ENCODE data around the gene POLE. TPM values are rescaled to one million over a fixed set of nuclear protein-coding genes. Genes with fewer than 3 reads are reported as not detected.

Gene POLE
- total RNA-seq, 1 donor = 37.4 TPM

DNA sequence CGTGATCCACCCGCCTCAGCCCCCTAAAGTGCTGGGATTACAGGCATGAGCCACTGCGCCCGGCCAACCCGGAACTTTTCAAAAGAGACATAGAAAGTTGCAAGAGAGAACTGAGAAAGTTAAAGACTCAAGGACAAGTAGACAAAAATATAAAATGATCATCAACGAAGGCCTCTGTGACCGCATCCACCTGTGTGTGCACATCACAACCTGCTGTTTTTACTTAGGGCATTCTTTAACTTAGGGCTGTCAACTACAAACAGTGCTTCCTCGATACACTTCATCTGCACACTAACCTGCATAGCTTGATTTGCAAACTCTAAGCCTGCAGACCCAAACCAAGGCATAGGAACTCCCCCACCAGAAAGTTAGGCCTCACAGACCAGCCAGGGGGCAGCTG, 53.7 kb downstream of the POLE start:
- TF ChIP-seq, protein P1, sequence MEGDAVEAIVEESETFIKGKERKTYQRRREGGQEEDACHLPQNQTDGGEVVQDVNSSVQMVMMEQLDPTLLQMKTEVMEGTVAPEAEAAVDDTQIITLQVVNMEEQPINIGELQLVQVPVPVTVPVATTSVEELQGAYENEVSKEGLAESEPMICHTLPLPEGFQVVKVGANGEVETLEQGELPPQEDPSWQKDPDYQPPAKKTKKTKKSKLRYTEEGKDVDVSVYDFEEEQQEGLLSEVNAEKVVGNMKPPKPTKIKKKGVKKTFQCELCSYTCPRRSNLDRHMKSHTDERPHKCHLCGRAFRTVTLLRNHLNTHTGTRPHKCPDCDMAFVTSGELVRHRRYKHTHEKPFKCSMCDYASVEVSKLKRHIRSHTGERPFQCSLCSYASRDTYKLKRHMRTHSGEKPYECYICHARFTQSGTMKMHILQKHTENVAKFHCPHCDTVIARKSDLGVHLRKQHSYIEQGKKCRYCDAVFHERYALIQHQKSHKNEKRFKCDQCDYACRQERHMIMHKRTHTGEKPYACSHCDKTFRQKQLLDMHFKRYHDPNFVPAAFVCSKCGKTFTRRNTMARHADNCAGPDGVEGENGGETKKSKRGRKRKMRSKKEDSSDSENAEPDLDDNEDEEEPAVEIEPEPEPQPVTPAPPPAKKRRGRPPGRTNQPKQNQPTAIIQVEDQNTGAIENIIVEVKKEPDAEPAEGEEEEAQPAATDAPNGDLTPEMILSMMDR (IDR thresholded peaks at IDR 0.05; ENCODE audit: insufficient read depth, low read length) = no peak
- DNase-seq (ENCODE audit: low read depth) = no peak
- H3K4me3 ChIP-seq (ENCODE audit: low read depth, low read length) = no peak overlapping the region

DNA sequence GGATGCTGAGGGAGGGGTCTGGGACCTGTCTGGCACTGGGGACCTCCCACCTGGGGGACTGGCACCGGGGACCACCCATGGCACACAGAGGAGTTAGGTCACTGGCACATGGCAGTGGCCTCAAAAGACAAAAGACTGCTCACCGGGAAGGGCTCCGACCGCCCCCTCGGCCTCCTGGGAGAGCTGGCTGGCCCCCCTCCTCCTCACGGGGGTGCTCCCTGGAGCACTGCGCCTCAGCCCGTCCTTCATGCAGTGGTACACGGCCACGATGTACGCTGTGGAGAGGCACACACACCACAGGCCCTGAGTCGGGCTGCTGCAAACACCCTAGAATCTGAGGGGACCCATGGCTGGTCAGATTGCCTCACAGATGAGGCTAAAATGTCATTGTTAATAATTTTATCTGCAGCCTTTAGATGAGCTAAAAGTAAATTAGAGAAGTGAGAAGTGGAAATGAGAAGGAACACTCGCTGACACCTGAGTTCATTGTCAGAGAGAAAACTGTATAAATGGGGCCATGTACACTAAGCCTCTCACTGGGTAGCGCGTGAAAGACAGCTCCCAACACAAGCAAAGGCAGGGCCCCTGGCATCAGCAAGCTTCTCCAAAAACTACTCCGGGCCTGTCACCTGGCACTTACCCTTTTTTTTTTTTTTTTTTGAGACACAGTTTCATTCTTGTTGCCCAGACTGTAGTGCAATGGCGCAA, 54.5 kb downstream of the POLE start:
- no peak for DNase-seq (ENCODE audit: low read depth)
- H3K4me3 ChIP-seq (ENCODE audit: low read depth, low read length) = no peak overlapping the region
- TF ChIP-seq, protein P1 (IDR thresholded peaks at IDR 0.05; ENCODE audit: insufficient read depth, low read length) = no peak

DNA sequence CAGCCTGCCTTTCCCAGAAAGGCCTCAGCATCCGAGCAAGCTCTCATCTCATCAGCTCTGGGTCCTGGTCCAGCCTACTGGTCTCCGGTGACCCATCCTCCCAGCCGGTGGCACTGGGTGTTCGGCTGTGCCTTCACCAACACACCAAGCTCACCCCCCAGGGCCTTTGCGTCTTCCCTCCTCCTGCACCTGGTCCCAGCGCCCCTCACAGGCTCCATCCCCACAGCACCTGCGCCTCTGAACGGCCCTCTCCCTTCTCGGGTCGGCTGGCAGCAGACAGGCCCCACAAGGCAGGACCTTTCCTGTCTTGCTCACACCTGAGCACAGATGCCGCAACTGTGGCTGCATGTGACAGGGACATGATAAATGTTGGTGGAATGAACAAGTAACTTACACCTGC, 55.5 kb downstream of the POLE start:
- TF ChIP-seq, protein P1 (IDR thresholded peaks at IDR 0.05; ENCODE audit: insufficient read depth, low read length) = no peak
- DNase-seq (ENCODE audit: low read depth) = no peak

DNA sequence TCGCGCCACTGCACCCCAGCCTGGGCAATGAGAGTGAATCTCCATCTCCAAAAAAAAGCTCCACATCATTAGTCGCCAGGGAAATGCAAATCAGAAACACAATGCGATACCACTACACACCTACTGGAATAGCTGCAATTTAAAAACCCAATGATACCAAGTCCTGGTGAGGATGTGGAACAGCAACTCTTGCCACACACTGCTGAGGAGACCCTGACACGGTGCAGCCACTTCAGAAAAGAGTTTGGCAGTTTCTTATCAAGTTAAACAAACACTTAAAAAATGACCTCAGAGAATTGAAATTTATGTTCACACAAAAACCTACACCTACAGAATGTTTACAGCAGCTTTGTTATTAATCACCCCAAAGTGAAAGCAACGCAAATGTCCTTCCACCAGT, 56.5 kb downstream of the POLE start:
- no peak for DNase-seq (ENCODE audit: low read depth)
- H3K4me3 ChIP-seq (ENCODE audit: low read depth, low read length) = no peak overlapping the region
- TF ChIP-seq, protein P1 (IDR thresholded peaks at IDR 0.05; ENCODE audit: insufficient read depth, low read length) = no peak

More for the DNA sequence above, 55.5 kb downstream of the POLE start:
- no peak overlapping the region for H3K4me3 ChIP-seq (ENCODE audit: low read depth, low read length)

DNA sequence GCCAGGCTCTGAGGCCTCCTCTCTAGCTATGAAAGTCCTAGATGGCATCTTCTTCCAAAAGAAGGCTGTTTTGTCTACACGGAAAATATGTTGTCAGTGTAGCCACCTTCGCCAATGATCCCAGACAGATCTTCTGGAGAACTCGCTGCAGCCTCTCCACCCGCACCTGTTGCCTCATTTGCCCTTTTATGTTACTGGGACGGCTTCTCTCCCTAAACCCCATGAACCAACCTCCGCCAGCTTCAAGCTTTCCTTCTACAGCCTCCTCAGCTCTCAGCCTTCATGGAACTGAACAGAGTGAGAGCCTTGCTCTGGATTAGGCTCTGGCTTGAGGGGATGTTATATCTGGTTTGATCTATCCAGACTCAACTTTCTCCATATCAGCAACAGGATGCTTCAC, 57.8 kb downstream of the POLE start:
- TF ChIP-seq, protein P1 (IDR thresholded peaks at IDR 0.05; ENCODE audit: insufficient read depth, low read length) = no peak
- DNase-seq (ENCODE audit: low read depth) = no peak
- no peak overlapping the region for H3K4me3 ChIP-seq (ENCODE audit: low read depth, low read length)

DNA sequence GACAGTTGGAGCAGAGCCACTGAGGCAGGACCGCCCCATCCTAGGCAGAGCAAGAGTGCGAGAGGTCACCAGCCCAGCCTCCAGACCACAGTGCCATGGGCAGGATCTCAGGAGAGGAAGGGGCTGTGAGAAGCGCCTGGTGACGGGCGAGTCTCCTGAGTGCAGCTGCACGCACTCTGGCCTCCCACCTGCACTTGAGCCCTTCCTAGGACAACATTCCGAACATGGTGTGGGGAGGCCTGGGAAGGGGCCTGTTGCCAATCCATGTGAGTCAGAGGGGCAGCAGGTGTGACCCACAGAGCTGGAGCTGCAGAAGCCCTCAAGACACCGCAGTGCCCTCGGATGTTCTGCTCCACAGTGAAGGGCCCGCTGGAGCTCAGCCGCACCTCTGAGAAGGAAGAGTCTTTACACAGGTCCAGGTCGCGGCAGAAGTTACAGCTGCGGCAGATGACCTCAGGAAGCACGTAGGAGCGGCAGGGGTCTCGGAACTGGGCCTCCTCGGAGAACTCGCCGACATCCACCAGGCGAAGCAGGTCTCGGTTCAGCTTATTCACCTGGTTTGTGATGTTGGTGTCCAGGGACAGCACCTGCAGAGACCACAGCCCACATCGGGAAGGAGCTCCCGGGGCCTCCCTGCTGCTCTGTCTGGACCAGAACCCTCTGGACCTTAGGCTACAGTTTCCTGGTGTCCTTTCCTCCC, 61.3 kb downstream of the POLE start:
- no peak for DNase-seq (ENCODE audit: low read depth)
- H3K4me3 ChIP-seq (ENCODE audit: low read depth, low read length) = no peak overlapping the region
- TF ChIP-seq, protein P1 (IDR thresholded peaks at IDR 0.05; ENCODE audit: insufficient read depth, low read length) = no peak

Measured in fibroblast of the aortic adventitia (primary cell).